Adipocyte (in vitro differentiated cells): ENCODE data around the gene PHKA2.
A peak's percentile ranks its signal among the peaks of the same experiment; 100 is the strongest.

Experiments
- DNase-seq: peaks from one replicate; pipeline ENCODE4 v3.0.0-alpha.2; 2015; ENCODE audit warnings: low read depth
- H3K27me3 ChIP-seq: replicated peaks from 2 replicates; pipeline ENCODE4 v1.7.0; 2013; ENCODE audit warnings: mild to moderate bottlenecking, low read length, moderate library complexity; ENCODE audit not compliant: control insufficient read depth, insufficient read depth
- H3K36me3 ChIP-seq: 2 replicates; pipeline ENCODE4 v1.7.0; 2013; ENCODE audit warnings: low read length, mild to moderate bottlenecking, moderate library complexity; ENCODE audit not compliant: control insufficient read depth, insufficient read depth, severe bottlenecking
- H3K4me1 ChIP-seq: 2 replicates; pipeline ENCODE4 v1.7.0; 2013; ENCODE audit warnings: mild to moderate bottlenecking, low read length, moderate library complexity; ENCODE audit not compliant: control insufficient read depth, insufficient read depth
- H3K4me3 ChIP-seq: 2 replicates; pipeline ENCODE4 v1.7.0; 2013; ENCODE audit warnings: mild to moderate bottlenecking, low read length, moderate library complexity
- H3K9ac ChIP-seq: 2 replicates; pipeline ENCODE4 v1.7.0; 2013; ENCODE audit warnings: mild to moderate bottlenecking, low read length, moderate library complexity
- H3K9me3 ChIP-seq: 2 replicates; pipeline ENCODE4 v1.7.0; 2013; ENCODE audit warnings: mild to moderate bottlenecking, low read length, moderate library complexity; ENCODE audit not compliant: control insufficient read depth

The PHKA2 gene

DNA sequence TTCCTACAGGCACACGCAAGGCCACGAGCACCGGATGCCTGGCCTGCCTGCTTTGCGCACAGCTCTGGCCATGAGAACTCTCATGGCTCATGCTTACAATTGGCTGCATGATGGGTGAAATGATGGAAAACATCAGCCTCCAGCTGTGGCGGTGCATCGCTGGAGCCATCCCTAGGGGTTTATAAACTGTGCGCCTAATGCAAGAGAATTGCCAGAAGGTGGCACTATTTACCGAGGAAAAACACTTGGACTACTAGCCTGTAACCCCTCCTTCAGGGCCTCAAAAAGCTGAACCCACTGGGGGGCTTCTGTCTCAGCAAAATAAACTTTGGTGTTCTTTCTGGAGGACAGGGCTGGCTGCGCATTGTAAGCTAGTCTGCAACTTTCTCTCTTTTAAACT lies 51.9 kb downstream of the PHKA2 start:
- Histone ChIP-seq H3K36me3 (peaks cover 15% of the 10 kb centered on the region), H3K4me3 (no peak overlapping the region), H3K9ac (no peak overlapping the region), H3K9me3 (no peaks in the 10 kb centered on the region), H3K27me3 (peaks cover 6% of the 10 kb centered on the region), H3K4me1 (no peaks in the 10 kb centered on the region)
- DNase-seq = peak; percentile 35

DNA sequence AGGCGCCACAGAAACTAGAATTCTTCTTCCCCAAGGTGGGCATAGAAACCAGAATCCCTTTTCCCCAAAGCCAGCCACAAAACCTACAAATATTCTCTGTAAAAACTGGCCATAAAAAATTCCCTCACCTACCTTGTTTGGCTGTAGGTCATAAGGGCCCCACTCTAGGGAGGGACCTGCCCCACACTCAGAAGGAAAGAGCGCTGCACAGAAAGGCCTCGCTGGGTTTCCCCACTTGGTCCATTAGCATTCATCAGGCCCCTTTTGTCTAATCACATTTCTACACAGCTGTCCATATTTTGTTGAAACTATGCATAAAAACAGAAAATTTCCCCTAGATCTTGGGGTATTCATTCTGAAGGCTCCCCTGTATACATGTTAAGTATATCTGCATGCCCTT lies 54.1 kb downstream of the PHKA2 start:
- H3K9ac ChIP-seq = no peak overlapping the region

DNA sequence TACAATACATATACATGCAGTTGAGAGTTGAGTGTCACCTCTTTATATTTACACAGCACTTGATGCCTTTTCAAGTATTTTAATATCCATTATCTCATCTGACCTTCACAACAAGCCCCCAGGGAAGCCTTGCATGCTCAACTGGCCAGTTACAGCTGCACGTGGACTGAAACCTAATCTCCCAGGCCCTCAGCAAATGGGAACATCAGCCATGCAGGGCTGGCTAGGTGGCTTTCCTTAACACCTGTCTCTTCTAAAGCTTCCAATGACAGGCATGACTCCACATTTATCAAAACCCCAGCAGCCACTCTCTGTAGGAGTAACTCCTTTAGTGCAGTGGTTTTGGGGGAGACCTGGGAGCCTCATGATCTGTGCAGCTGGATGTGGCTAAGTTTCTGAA lies 56.4 kb downstream of the PHKA2 start:
- Histone ChIP-seq H3K9ac (no peak overlapping the region), H3K9me3 (no peaks in the 10 kb centered on the region), H3K36me3 (peaks cover 26% of the 10 kb centered on the region), H3K27me3 (peaks cover 5% of the 10 kb centered on the region), H3K4me3 (no peak overlapping the region), H3K4me1 (no peaks in the 10 kb centered on the region)
- DNase-seq = no peak

More for the DNA sequence above, 54.1 kb downstream of the PHKA2 start:
- DNase-seq = no peak
- Histone ChIP-seq H3K36me3 (peaks cover 17% of the 10 kb centered on the region), H3K9me3 (no peaks in the 10 kb centered on the region), H3K4me1 (no peaks in the 10 kb centered on the region), H3K27me3 (peaks cover 5% of the 10 kb centered on the region), H3K4me3 (no peak overlapping the region)

DNA sequence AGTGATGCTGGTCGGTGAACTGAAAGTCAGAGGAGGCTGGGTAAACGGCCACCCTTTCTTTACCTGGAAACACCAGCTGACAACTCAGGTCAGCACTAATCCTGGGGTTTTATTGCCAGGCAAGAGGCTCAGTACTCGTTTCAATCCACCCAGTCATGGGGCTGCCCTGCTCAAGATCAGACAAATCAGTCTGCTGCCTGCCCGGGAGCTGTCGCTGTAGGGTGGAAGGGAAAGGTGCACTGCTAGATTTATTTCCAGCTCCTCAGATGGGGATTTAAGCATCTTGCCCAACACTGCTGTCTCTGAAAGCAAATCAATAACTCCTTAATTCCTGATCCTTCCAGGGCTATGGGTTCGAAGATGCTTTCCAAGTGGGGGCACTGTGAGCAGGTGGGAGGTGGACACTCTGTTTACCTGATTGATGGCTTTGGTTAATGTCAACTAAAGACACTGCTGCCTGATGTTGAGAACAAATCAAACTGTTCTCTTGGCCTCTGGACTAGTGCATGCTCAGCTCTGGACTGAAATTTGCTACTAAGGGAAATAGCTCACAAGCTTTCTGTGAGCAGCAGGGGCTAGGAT lies 59.3 kb downstream of the PHKA2 start:
- Histone ChIP-seq H3K9ac (no peak overlapping the region), H3K4me1 (no peaks in the 10 kb centered on the region)
- DNase-seq = no peak

DNA sequence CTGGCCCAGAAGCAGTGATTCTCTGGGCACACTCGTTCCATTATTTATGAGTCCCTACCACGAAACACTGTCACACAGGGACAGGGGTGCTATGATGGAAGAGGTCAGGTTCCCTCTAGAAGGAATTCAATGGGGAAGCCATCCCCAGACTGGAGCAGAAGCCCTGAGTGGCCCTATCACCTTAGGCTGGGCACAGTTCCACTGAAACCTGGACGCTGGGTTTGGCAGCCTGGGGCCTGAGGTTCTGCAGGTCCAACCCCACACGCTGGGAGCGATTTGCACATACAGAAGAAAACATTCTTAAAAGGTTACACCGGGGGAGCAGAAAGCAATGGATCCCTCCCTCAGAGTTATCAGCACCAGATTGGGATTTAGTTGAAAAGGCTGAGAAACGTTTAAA lies 63.3 kb downstream of the PHKA2 start:
- Histone ChIP-seq H3K4me3 (no peak overlapping the region), H3K36me3 (peaks cover 35% of the 10 kb centered on the region)
- no peak for DNase-seq

More for the DNA sequence above, 59.3 kb downstream of the PHKA2 start:
- Histone ChIP-seq H3K4me3 (no peak overlapping the region), H3K9me3 (no peaks in the 10 kb centered on the region), H3K36me3 (peaks cover 23% of the 10 kb centered on the region), H3K27me3 (peaks cover 4% of the 10 kb centered on the region)

DNA sequence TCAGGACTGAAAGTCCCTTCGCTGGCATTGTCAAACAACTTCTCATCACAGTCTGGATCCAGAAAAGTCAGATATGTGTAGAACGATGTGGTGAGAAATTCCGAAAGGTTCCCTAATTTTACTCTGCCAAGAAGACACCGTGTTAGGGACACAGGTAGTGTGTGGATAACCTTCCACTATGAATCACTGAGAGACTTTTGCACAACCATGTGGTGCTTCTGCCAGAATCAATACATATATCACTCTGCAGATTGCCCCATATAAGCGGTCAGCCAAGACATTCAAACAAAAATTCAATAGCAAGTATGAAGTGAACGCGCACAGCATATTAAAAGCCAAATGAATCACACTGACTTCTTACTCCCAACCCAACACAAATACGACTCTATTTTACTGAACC lies 63.8 kb downstream of the PHKA2 start:
- Histone ChIP-seq H3K9me3 (peaks cover 14% of the 10 kb centered on the region), H3K36me3 (peaks cover 30% of the 10 kb centered on the region), H3K27me3 (peaks cover 3% of the 10 kb centered on the region), H3K9ac (no peak overlapping the region), H3K4me3 (no peak overlapping the region), H3K4me1 (no peaks in the 10 kb centered on the region)
- DNase-seq = no peak

More for the DNA sequence above, 63.3 kb downstream of the PHKA2 start:
- Histone ChIP-seq H3K9ac (no peak overlapping the region), H3K27me3 (peaks cover 3% of the 10 kb centered on the region), H3K4me1 (no peaks in the 10 kb centered on the region), H3K9me3 (peaks cover 14% of the 10 kb centered on the region)

DNA sequence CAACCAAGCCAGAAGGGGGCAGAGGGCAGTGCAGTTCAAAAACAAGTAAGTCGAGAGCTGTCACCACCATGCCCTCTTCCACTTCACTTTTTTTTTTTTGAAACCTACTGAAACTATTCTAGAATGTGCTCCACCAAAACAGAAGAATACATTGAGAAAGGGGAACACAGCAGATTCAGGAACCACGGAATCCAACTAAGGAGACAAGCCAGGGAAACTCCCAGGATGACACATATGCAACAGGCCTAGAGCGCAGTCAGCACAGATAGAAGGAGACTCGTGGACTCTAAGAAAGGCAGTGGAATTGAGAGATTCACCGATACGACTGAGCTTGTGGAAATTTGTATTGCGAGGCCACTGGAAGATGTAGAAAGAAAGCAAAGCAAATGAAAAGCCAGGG lies 66.1 kb downstream of the PHKA2 start:
- no peak for DNase-seq
- Histone ChIP-seq H3K9me3 (peaks cover 14% of the 10 kb centered on the region), H3K36me3 (peaks cover 19% of the 10 kb centered on the region), H3K4me3 (no peak overlapping the region), H3K9ac (no peak overlapping the region), H3K4me1 (no peaks in the 10 kb centered on the region), H3K27me3 (peaks cover 3% of the 10 kb centered on the region)

DNA sequence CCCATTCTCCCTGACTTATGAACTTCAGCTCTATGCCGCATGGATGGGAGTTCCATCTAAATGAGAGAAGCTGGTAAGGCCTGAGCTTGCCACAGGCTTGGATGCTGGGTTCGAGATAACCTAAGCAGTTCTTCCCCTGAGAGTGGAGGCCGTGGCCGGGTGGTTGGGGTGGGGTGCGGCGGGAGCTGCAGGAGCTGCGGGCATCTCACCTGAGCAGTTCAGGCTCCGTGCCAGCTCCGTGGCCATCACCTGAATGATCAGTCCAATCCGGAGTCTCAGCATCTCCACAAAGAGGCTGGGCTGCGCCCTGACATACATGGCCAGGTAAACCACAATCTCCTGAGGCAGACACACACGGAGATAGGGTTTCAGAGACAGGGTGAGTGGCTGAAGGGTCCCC lies 77.6 kb downstream of the PHKA2 start:
- Histone ChIP-seq H3K36me3 (peaks cover 23% of the 10 kb centered on the region), H3K9me3 (no peaks in the 10 kb centered on the region), H3K27me3 (peaks cover 7% of the 10 kb centered on the region), H3K9ac (no peak overlapping the region), H3K4me1 (no peaks in the 10 kb centered on the region), H3K4me3 (no peak overlapping the region)
- no peak for DNase-seq

DNA sequence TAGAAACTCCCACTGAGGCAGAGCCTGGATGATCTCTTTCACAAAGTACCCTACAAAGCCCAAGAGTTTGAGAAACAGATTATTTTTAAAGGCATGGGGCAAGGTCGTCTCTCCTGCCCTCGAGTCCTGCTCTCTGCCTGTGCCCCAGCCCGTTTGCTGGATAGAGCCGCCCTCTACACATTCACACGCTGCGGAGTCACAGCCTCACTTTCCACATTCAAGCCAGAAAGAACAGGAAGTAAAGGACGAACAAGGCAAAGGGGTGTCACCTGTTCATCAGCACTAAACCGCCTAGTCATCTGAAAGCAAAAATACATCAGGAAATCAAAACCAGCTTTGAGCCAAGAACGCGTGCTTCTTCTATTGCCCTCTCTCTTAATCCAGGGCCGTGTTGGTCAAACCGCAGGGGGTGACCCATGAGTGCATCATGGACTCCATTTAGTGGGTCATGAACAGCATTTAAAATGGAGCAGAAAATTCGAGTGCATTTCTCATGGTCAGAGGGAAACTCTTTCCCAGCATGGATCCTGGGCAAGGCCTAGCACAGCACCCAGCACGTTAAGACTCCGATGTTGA lies 83.4 kb downstream of the PHKA2 start:
- no peak overlapping the region for H3K4me3 ChIP-seq
- H3K4me1 ChIP-seq = peaks cover 4% of the 10 kb centered on the region
- peaks cover 2% of the 10 kb centered on the region for H3K36me3 ChIP-seq
- no peaks in the 10 kb centered on the region for H3K9me3 ChIP-seq
- no peak for DNase-seq
- no peaks in the 10 kb centered on the region for H3K27me3 ChIP-seq
- no peak overlapping the region for H3K9ac ChIP-seq

DNA sequence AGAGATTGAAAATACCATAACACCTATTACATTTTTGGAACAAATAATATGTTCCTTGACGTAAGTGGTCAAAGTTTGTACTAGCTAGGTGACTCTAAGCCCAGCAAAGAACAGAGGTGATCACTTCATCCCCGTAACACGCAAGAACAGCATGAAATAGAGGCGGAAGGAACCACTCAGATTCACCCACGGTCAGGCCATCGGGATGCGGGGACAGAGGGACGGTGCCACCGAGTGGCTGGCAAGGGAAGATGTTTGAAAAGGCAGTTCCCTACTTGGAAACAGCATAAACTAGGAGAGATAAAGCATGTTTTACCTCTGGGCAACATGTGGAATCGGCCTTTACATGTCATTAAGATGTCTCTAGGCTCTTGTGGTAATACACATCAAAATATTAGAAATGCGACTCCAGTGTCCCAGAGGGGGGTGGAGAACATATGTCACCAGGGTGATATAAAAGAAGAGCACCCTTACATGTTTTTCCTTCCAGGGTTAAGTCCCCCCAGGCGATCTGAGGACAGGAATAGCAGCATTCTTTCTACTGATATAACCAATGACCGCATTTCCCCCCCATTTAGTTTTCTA lies 84.0 kb downstream of the PHKA2 start:
- H3K4me1 ChIP-seq = peaks cover 4% of the 10 kb centered on the region
- DNase-seq = peak; percentile 12
- no peaks in the 10 kb centered on the region for H3K36me3 ChIP-seq

DNA sequence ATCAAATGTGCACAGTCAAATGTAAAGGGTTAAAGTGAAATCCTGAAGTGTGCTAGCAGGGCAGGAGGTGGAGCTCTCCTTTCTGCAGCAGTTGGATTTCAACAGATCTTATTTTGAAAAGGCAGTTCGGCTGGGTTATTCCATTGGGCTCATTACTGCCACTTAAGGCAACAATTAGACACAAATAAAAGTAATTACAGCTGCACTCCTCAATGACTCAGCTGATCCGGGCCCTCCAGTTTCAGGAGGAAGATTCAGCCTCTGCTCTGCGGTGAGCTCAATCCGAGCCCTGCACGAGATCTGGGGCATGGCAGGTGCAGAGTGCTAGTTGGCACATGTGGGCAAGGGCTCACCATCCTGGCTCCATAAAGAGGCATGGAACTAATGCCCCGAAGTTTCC lies 85.4 kb downstream of the PHKA2 start:
- DNase-seq = no peak
- Histone ChIP-seq H3K36me3 (peaks cover 5% of the 10 kb centered on the region), H3K27me3 (no peaks in the 10 kb centered on the region), H3K9me3 (no peaks in the 10 kb centered on the region), H3K9ac (no peak overlapping the region), H3K4me3 (no peak overlapping the region), H3K4me1 (peaks cover 4% of the 10 kb centered on the region)

More for the DNA sequence above, 84.0 kb downstream of the PHKA2 start:
- H3K27me3 ChIP-seq = no peaks in the 10 kb centered on the region
- H3K9me3 ChIP-seq = no peaks in the 10 kb centered on the region
- no peak overlapping the region for H3K4me3 ChIP-seq
- H3K9ac ChIP-seq = no peak overlapping the region
